HG02943 (cell line): Measurements from ENCODE around the gene LPO.

ENCODE experiments used
- ATAC-seq: cut with Tn5 transposase; IDR thresholded peaks from one replicate; pipeline ENCODE4 v1.9.1; 2021; ENCODE audit warnings: mild to moderate bottlenecking, low read depth, moderate library complexity; ENCODE audit not compliant: unreplicated experiment

The LPO gene

GRCh38 chr17:58253082-58253481 lies 14.7 kb downstream of the LPO start:
- ATAC-seq: no peak

DNA sequence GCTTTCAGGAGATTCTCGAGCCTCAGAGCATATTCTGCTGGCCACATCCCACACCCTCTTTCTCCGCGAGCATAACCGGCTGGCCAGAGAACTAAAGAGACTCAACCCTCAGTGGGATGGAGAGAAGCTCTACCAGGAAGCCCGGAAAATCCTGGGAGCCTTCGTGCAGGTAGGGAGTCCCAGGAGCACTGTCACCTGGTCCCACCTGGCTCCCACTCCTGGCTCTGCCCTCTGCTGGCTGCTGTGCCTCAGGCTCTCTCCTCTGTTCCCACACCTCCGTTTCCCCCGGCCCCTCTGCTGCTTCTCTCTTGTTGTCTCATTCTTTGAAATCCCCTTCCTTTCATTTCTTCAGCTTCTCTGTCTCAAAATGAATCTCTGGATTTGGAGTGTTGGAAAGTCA lies 16.4 kb downstream of the LPO start:
- ATAC-seq: no peak

GRCh38 chr17:58262149-58262548 lies 23.8 kb downstream of the LPO start:
- ATAC-seq: no peak

GRCh38 chr17:58263773-58264172 lies 25.4 kb downstream of the LPO start:
- ATAC-seq: no peak

DNA sequence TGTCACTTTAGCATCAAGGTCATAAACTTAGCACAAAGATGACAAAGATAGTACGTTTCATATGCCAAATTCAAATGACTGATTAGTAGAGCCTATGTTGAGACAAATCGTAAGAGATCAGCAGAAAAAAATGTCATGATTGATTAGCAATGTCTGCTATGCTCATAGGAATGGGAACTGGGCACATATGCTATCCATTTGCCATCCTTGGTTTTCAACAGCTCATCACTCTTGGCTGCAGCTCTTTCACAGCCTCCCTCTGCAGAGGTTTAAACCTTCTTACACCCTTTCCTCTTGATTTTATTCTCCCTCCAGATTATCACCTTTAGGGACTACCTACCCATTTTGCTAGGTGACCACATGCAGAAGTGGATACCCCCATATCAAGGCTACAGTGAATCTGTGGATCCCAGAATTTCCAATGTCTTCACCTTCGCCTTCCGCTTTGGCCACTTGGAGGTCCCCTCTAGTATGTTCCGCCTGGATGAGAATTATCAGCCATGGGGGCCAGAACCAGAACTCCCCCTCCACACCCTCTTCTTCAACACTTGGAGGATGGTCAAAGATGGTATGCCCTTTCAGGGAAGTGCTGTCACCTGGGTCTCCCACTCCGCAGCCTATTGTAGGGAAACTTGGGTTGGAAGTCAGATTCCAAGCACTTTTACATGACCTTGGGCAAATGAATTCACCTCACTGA lies 26.2 kb downstream of the LPO start:
- ATAC-seq: no peak

DNA sequence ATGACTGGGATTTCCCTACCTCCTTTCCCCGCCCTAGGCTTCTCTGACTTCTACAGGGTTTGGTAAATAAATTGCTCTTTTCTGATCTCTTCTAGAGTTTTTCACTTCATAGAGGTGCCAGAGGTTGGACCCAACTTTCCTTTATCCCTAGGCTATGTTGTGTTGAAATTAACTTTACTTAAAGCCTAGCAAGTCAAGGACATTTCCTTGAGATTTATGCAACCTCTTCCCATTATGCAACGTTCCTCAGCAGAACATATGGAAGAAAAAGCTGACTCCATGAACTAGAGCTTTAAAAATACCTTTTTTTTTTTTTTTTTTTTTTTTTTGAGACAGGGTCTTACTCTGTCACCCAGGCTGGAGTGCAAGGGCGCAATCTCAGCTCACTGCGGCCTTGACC lies 26.9 kb downstream of the LPO start:
- no peak for ATAC-seq

- no peak for ATAC-seq
Observed at GRCh38 chr17:58265902-58266875, 27.8 kb downstream of the LPO start.

GRCh38 chr17:58267347-58268324 lies 29.3 kb downstream of the LPO start:
- ATAC-seq: no peak

DNA sequence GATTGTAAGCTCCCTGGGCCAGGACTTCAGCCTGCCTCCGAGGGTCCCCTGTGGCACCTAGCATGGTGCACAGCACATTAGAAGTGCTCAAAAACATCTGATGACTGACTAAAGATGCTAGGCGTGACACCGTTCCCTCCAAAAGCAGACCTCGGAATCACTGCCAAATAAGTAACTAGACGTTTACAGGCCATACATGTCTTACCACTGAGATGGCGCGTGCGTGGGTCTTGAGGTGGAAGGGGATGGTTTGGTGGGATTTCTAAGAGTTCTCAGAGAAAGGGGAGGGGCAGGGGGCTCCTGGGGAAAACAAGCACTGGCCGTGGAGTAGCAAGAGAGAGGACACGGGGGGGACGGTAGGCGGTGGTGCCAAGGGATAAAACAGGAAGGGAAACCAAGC lies 29.9 kb downstream of the LPO start:
- no peak for ATAC-seq

DNA sequence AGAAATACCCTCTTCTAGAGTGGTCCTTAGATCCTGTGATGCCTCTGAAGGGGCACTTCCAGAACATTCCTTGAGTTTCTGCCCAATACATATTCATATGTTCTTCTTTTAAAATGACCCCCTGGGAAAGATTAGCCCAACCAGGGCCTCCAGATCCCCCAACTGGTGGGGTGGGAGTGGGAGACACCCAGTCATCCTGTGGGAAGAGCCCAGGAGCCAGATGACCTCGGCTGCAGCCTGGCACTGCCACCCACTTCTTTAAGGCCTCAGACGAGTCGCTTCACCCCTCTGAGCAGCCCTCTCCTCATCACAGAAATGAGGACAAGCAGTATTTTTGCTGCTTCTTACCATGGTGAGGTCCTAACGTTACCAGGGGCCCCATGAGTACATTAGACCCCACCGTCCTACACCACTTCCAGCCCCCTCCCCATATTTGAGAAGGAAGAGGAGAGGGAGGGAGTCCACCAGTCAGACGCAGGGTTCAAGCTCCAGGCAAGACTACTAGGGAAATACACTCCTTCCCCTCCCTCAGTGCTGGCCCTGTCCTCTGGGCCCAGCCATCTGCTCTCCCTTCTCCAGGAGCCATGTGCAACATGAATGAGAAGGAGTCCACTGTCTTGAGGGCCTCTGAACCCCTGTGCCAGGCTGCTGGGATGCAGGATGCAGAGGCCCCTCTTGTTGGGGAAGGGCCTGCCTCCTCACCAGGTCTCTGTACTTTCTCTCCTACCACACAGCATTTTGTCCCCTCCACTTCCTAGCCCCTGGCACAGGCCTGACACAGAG lies 30.6 kb downstream of the LPO start:
- ATAC-seq: no peak

DNA sequence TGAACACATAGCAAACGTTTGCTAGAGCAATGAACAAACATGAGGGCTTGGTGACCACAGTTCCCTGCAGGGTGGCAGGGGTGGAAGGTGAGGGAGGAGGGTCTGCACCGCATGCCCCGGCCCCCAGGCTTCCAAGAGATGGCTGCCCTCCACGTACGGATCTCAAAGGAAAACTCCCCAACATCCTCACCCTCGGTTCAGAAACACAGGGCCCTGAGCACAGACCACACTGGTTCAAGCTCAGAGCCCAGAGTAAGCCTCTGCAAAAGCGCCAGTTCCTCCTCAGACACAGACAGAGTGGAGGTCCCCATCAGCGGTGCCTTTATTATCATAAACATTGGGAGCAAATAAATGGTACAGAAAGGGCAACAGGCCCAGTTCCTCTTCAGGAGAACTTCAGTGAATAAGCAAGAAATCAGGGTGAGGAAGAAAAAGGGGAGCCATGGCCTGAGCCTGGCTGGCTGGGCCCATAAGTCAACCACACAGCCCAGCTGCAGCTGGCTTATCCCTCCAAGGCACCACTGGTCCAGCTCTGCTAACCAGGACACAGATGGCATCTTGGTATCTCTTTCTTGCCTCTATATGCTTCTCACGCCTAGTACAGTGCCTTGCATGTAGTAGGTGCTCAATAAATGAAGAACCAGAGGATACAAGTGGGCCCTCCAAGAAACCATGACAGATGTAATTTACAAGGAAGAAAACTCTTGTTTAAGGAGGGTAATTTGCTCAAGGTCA lies 31.3 kb downstream of the LPO start:
- ATAC-seq: no peak

GRCh38 chr17:58270476-58271215 lies 32.3 kb downstream of the LPO start:
- no peak for ATAC-seq

DNA sequence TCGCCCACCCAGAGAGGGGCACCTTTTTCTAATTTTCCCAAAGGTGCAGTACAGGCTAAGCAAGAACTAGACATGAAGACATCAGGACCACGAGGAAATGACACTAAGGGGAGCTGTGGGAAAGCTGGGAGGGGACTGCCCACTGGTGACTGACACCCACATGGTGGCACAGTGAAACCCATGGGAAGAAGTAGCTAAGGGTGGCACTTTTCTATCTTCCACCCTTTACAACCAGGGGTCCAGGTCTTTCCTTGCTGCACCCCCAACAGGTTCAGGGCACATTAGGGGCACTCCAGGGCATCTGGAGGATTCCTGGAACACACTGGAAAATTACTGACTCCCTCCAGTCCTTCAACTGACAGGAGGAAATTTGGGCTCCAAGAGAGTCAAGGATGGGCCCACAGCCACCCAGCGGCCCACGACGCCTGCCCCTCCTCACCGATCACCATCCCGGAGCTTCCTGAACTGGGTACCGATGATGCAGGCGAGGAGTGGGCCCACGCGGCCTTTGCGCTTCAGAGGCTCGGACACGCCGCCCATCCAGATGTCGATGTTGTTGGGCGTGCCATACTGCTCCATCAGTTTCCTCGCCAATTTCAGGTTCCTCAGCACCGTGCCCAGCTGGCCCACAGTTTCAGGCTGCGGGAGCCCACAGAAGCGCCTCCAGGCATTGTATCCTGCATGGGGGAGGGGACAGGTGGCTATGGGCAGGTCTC lies 33.0 kb downstream of the LPO start:
- no peak for ATAC-seq

- no peak for ATAC-seq
Observed at GRCh38 chr17:58272367-58273280, 34.2 kb downstream of the LPO start.

DNA sequence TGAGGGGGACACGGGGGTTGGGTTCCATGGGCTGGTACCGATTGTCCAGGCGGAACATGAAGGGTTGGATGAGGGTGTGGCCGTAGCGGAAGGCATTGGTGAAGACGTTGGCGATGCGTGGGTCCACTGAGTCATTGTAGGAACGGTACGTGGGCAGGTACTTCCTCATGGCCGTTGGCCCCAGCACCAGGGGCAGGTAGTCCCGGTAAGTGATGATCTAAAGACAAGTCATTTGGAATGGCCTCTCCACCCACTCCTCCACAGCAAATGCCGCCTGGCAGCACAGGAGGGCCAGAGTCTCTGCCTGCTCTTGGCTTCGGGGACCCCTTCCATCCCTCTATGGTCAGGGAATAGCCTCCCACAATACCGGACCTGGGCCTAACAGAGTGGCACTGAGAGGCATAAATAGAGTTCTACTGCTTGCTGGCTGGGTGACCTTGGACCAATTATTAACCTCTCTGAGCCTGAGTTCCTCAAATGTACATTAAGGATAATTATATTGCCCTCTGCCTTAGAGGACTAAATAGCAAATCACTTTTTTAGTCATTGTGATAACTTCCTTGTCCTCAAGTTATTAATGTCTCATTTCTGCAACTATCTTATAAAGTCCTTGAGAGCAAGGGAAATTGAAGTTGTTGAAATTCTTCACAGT lies 35.2 kb downstream of the LPO start:
- ATAC-seq: no peak

DNA sequence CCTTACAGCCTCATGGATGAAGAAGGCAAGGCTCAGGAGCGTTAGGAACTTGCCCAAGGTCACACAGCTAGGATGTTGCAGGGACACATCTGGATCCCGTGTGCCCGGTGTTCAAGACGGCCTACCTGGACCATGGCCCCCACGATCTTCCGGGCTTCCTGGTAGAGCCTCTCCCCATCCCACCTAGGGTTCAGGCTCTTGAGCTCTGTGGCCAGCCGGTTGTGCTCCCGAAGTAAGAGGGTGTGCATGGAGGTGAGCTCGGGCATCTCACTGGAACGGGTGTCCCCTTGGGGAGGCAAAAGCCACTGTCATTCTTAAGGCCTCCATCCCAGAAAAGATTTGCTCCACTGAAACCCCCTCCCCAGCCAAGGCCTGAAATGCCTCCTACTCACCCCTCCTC lies 37.0 kb downstream of the LPO start:
- no peak for ATAC-seq
